Pancreas (tissue), 10 donors: ENCODE results near the gene ETFB. TPM values are rescaled to one million over a fixed set of nuclear protein-coding genes. Genes with fewer than 3 reads are reported as not detected.

Experiments
- ATAC-seq, 4 donors: fragments of 200-7000 bp; cut with Tn5 transposase; one replicate each; pipeline versions ENCODE4 v1.8.0 to v1.9.1; 2020; ENCODE audit warnings: mild to moderate bottlenecking in 4 of 4, moderate library complexity in 4 of 4
- DNase-seq, 6 donors: peaks; one replicate each; pipeline ENCODE4 v3.0.0-alpha.2; 2020
- FAIRE-seq: peaks from 2 replicates; lab custom pipeline; 2012; peaks lifted over from hg19 to GRCh38; lab: Jason Lieb, UNC
- H3K27ac ChIP-seq, 4 donors: fragments of 200-600 bp; sonication (generic); 1 replicate in 3 of 4; 2 replicates in 1 of 4; pipeline versions ENCODE4 v1.5.0 to v1.8.0; 2020
- H3K27me3 ChIP-seq, 4 donors: fragments of 200-600 bp; one replicate each; pipeline ENCODE4 v1.8.0; 2021
- H3K36me3 ChIP-seq, 3 donors: fragments of 200-600 bp; sonication (generic) in 1 of 3; one replicate each; pipeline versions ENCODE4 v1.5.0 to v1.8.0; 2020 to 2021
- H3K4me1 ChIP-seq, 3 donors: fragments of 200-600 bp; one replicate each; pipeline ENCODE4 v1.8.0; 2021
- H3K4me3 ChIP-seq, 4 donors: fragments of 200-600 bp; sonication (generic) in 2 of 4; one replicate each; pipeline versions ENCODE4 v1.5.0 to v1.8.0; 2020 to 2021
- H3K9me3 ChIP-seq, 4 donors: fragments of 200-600 bp; one replicate each; pipeline ENCODE4 v1.8.0; 2021
- CTCF ChIP-seq, 4 donors: fragments of 200-600 bp; sonication (generic) in 3 of 4; IDR thresholded peaks; one replicate each; pipeline versions ENCODE4 v1.5.0 to v1.8.0; 2021; ENCODE audit warnings: antibody characterized with exemption in 4 of 4
- WGBS, 2 donors: extraction: QIAGEN DNeasy Blood & Tissue Kit; methylation state at CpG; one replicate each; pipeline ENCODE4 v1.1.7; 2013; 5-methylcytosine and 5-hydroxymethylcytosine counted together
- intact Hi-C, 3 donors: fragments of 100-400 bp; cut with DNase I; formaldehyde crosslinking; loops; one replicate each; pipeline versions ENCODE4 v1.11.1 to v1.14.2; 2022
- polyA plus RNA-seq, 2 donors: library from polyadenylated mRNA; stranded (reverse); fragments of 200-250 nt; gene quantifications; one replicate each; pipeline ENCODE4 v1.2.3, GENCODE V29; 2013
- total RNA-seq, 6 donors: library from RNA; stranded (reverse); fragmentation: NEBNext Ultra II Directional in 4 of 6; extraction: Animal tissue kit (Norgen Biotek cat#: 25700) in 4 of 6; gene quantifications; one replicate each; pipeline versions ENCODE4 v1.2.1 to v1.2.4, GENCODE V29; 2021 to 2023
- donor health status: healthy with polysubstance abuse.
- donor health status: DM: no; HTN: no; CAD: no; lungs with moderate emphysema.
- donor health status: DM: no; HTN: no; CAD: no.
- donor health status: control.
- donor health status: control.
- donor health status: Bipolar disorder and iron deficiency.
- donor health status: DM: yes; HTN: yes; CAD: no.
- donor health status: DM: no; HTN: no; CAD: no.
- donor health status: DM: no; HTN: no; CAD: no.
- donor health status: DM: yes; HTN: yes; CAD: no.

The ETFB gene
- total and polyA plus RNA-seq, 8 donors: 34.0 to 77.4 (median 47.6) TPM

GRCh38 chr19:51394050-51394836 lies 28.1 kb upstream of the ETFB start:
- peak overlapping the region in 2 of 4 donors; percentile 38 to 43 for H3K4me3 ChIP-seq
- TF ChIP-seq CTCF (IDR thresholded peaks at IDR 0.05): no peak
- no peaks in the 10 kb centered on the region for H3K36me3 ChIP-seq
- H3K27ac ChIP-seq: peak overlapping the region in 3 of 4 donors; percentile 12 to 70 (median 62)
- ATAC-seq: peak; percentile 97 to 99 (median 99)
- no peaks in the 10 kb centered on the region for H3K9me3 ChIP-seq
- DNase-seq: peak; percentile 81 to 95 (median 92)
- no peaks in the 10 kb centered on the region for H3K27me3 ChIP-seq
- peak; percentile 93 for FAIRE-seq
- 2% methylated on average over 45 of the region's 45 CpGs for WGBS, 2 donors
- no peaks in the 10 kb centered on the region for H3K4me1 ChIP-seq
- intact Hi-C loops: no loop called here

GRCh38 chr19:51392701-51393100 lies 26.5 kb upstream of the ETFB start:
- FAIRE-seq (no peak), ATAC-seq (no peak), DNase-seq (no peak)
- Histone ChIP-seq H3K36me3 (no peaks in the 10 kb centered on the region), H3K27ac (no peak overlapping the region), H3K27me3 (no peaks in the 10 kb centered on the region), H3K4me1 (no peaks in the 10 kb centered on the region), H3K9me3 (no peaks in the 10 kb centered on the region), H3K4me3 (no peak overlapping the region)
- intact Hi-C loops: no loop called here
- TF ChIP-seq CTCF (IDR thresholded peaks at IDR 0.05): no peak
- 68 to 90% methylated on average over 1 of the region's 1 CpG for WGBS, 2 donors

- Histone ChIP-seq H3K4me1 (no peaks in the 10 kb centered on the region), H3K27me3 (no peaks in the 10 kb centered on the region), H3K9me3 (no peaks in the 10 kb centered on the region), H3K36me3 (no peaks in the 10 kb centered on the region), H3K4me3 (no peak overlapping the region), H3K27ac (no peak overlapping the region)
- ATAC-seq (no peak), DNase-seq (peak in 1 of 6 donors; percentile 2), FAIRE-seq (no peak)
- intact Hi-C loops: no loop called here
- WGBS, 2 donors: 50 to 64% methylated on average over 8 of the region's 8 CpGs
- TF ChIP-seq CTCF (IDR thresholded peaks at IDR 0.05): no peak
Measured at GRCh38 chr19:51391073-51391611, 25.0 kb upstream of the ETFB start.

- no peaks in the 10 kb centered on the region for H3K27me3 ChIP-seq
- H3K27ac ChIP-seq: no peak overlapping the region
- no peaks in the 10 kb centered on the region for H3K9me3 ChIP-seq
- intact Hi-C loops: no loop called here
- H3K4me1 ChIP-seq: no peaks in the 10 kb centered on the region
- DNase-seq (peak in 1 of 6 donors; percentile 38), FAIRE-seq (no peak), ATAC-seq (no peak)
- H3K4me3 ChIP-seq: no peak overlapping the region
- 70 to 72% methylated on average over 11 to 14 of the region's 14 CpGs for WGBS, 2 donors
- H3K36me3 ChIP-seq: no peaks in the 10 kb centered on the region
- no peak for TF ChIP-seq CTCF (IDR thresholded peaks at IDR 0.05)
Measured at GRCh38 chr19:51389143-51389542, 23.0 kb upstream of the ETFB start.

GRCh38 chr19:51387924-51388389 lies 21.8 kb upstream of the ETFB start, which contains the start of gene LIM2:
Gene LIM2 (minus strand): TSS chr19:51387974. CDS start chr19:51387443, 531 bp downstream.
- FAIRE-seq: no peak
- no peaks in the 10 kb centered on the region for H3K36me3 ChIP-seq
- peak in 1 of 6 donors; percentile 21 for DNase-seq
- 57 to 72% methylated on average over 15 of the region's 15 CpGs for WGBS, 2 donors
- no peaks in the 10 kb centered on the region for H3K27me3 ChIP-seq
- no peak within 1 kb of the TSS for H3K4me3 ChIP-seq
- H3K4me1 ChIP-seq: no peaks in the 10 kb centered on the region
- no peak for ATAC-seq
- H3K9me3 ChIP-seq: no peaks in the 10 kb centered on the region
- intact Hi-C loops: no loop called here
- TF ChIP-seq CTCF (IDR thresholded peaks at IDR 0.05): no peak
- no peak within 1 kb of the TSS for H3K27ac ChIP-seq
